H54 (cell line): Measurements from ENCODE around the gene BFAR.
A peak's percentile ranks its signal among the peaks of the same experiment; 100 is the strongest.
"Not testable (repeated sequence)": the region's sequence is repeated elsewhere in the genome, so short reads cannot be mapped to it uniquely, and the experiment has no call there.

Experiments
- DNase-seq: peaks from one replicate; pipeline ENCODE4 v3.0.0; 2011; ENCODE audit warnings: low spot score, mixed read lengths; ENCODE audit not compliant: insufficient read length
- FAIRE-seq: peaks from 3 replicates; lab custom pipeline; 2011; peaks lifted over from hg19 to GRCh38; lab: Jason Lieb, UNC
- POLR2A ChIP-seq: IDR thresholded peaks from 2 replicates; pipeline ENCODE4 v1.6.1; 2011; ENCODE audit warnings: low read depth, mild to moderate bottlenecking, low read length

Gene BFAR

GRCh38 chr16:14652726-14653125, 20.0 kb downstream of the BFAR start:
- FAIRE-seq = no peak
- no peak for DNase-seq
- no peak for TF ChIP-seq POLR2A

GRCh38 chr16:14658063-14658462, 25.3 kb downstream of the BFAR start:
- no peak for DNase-seq
- FAIRE-seq = no peak
- no peak for TF ChIP-seq POLR2A

GRCh38 chr16:14667347-14668266, 34.9 kb downstream of the BFAR start:
- no peak for TF ChIP-seq POLR2A
- no peak for FAIRE-seq
- no peak for DNase-seq

GRCh38 chr16:14668556-14669223, 35.9 kb downstream of the BFAR start:
- FAIRE-seq (no peak), DNase-seq (no peak)
- no peak for TF ChIP-seq POLR2A

- peak; percentile 22 for DNase-seq
- TF ChIP-seq POLR2A = no peak
- FAIRE-seq = no peak
Observed at GRCh38 chr16:14669776-14670175, 37.0 kb downstream of the BFAR start.

GRCh38 chr16:14672403-14672971, 39.7 kb downstream of the BFAR start:
- no peak for TF ChIP-seq POLR2A
- FAIRE-seq (no peak), DNase-seq (no peak)

GRCh38 chr16:14676633-14677032, 43.9 kb downstream of the BFAR start:
- FAIRE-seq (no peak), DNase-seq (no peak)
- TF ChIP-seq POLR2A = no peak

GRCh38 chr16:14677627-14678026, 44.9 kb downstream of the BFAR start:
- DNase-seq (no peak), FAIRE-seq (no peak)
- TF ChIP-seq POLR2A = no peak

- FAIRE-seq (no peak), DNase-seq (no peak)
- TF ChIP-seq POLR2A = no peak
Observed at GRCh38 chr16:14678748-14679497, 46.2 kb downstream of the BFAR start.

GRCh38 chr16:14680396-14680795, 47.6 kb downstream of the BFAR start:
- not testable (repeated sequence) for FAIRE-seq, DNase-seq

- DNase-seq (no peak), FAIRE-seq (no peak)
- TF ChIP-seq POLR2A = no peak
Observed at GRCh38 chr16:14681115-14681514, 48.4 kb downstream of the BFAR start.

GRCh38 chr16:14682121-14682520, 49.4 kb downstream of the BFAR start:
- TF ChIP-seq POLR2A = no peak
- no peak for FAIRE-seq
- no peak for DNase-seq

GRCh38 chr16:14685870-14686793, 53.4 kb downstream of the BFAR start:
- not testable (repeated sequence) for FAIRE-seq, DNase-seq

GRCh38 chr16:14694129-14694528, 61.4 kb downstream of the BFAR start, which contains the start of gene PLA2G10:
PLA2G10 (minus strand) TSS chr16:14694308; CDS start chr16:14694229, 79 bp downstream.
- not testable (repeated sequence) for DNase-seq, FAIRE-seq

GRCh38 chr16:14701859-14702258, 69.1 kb downstream of the BFAR start:
- not testable (repeated sequence) for FAIRE-seq, DNase-seq

GRCh38 chr16:14702672-14703071, 69.9 kb downstream of the BFAR start:
- DNase-seq, FAIRE-seq: not testable (repeated sequence)

GRCh38 chr16:14703156-14704011, 70.6 kb downstream of the BFAR start, which contains the start of gene NPIPA3:
NPIPA3 (plus strand) TSS chr16:14703411; CDS start chr16:14708944, 5,533 bp downstream.
- FAIRE-seq, DNase-seq: not testable (repeated sequence)
